ENCODE data around the gene REG3A.

The REG3A gene

GRCh38 chr2:79120194-79120713, 39.3 kb downstream of the REG3A start, which contains the start of gene REG1A:
REG1A (plus strand) TSS chr2:79120488; CDS start chr2:79120862, 374 bp downstream.
- no peak for DNase-seq (ENCODE audit: low spot score)

- DNase-seq (ENCODE audit: low spot score), result no peak
Observed at GRCh38 chr2:79116997-79117928, 42.3 kb downstream of the REG3A start.

GRCh38 chr2:79114797-79115494, 44.6 kb downstream of the REG3A start:
- peak; percentile 5 for DNase-seq (ENCODE audit: low spot score)

- DNase-seq (ENCODE audit: low spot score), result no peak
Observed at GRCh38 chr2:79112269-79112668, 47.3 kb downstream of the REG3A start.

All from LoVo (cell line).